HepG2 (cell line): ENCODE measurements around the gene PEX10. TPM values are rescaled to one million over a fixed set of nuclear protein-coding genes. Genes with fewer than 3 reads are reported as not detected.

Experiments used
- AGO2 ChIP-seq: fragments of 200-400 bp; formaldehyde crosslinking; optimal IDR thresholded peaks from 2 replicates; pipeline ENCODE3; 2017; ENCODE audit warnings: mild to moderate bottlenecking, low read depth, low read length, moderate library complexity
- AKNA ChIP-seq: sonication (generic); formaldehyde crosslinking; IDR thresholded peaks from 2 replicates; pipeline ENCODE4 v1.4.0; 2020; ENCODE audit warnings: missing genetic modification reagents, borderline replicate concordance
- ATF7-NPFF ChIP-seq: sonication (generic); formaldehyde crosslinking; IDR thresholded peaks from 2 replicates; pipeline ENCODE4 v1.8.1; 2023; ENCODE audit warnings: mild to moderate bottlenecking, low read depth, missing genetic modification reagents, moderate library complexity
- ELF4 ChIP-seq: sonication (generic); formaldehyde crosslinking; IDR thresholded peaks from 2 replicates; pipeline ENCODE4 v1.5.0; 2020; ENCODE audit warnings: missing genetic modification reagents, mild to moderate bottlenecking, moderate library complexity, borderline replicate concordance
- HNRNPUL1 ChIP-seq: fragments of 200-400 bp; formaldehyde crosslinking; IDR thresholded peaks from 2 replicates; pipeline ENCODE4 v1.6.1; 2017; ENCODE audit warnings: low read depth, mild to moderate bottlenecking, low read length, moderate library complexity
- HOXA9 ChIP-seq: sonication (generic); formaldehyde crosslinking; IDR thresholded peaks from 2 replicates; pipeline ENCODE4 v1.8.1; 2022; ENCODE audit warnings: missing genetic modification reagents, mild to moderate bottlenecking, moderate library complexity, borderline replicate concordance
- KLF12 ChIP-seq: sonication (generic); formaldehyde crosslinking; IDR thresholded peaks from 2 replicates; pipeline ENCODE4 v1.4.0; 2020; ENCODE audit warnings: missing genetic modification reagents, borderline replicate concordance
- SETDB1 ChIP-seq: sonication (generic); formaldehyde crosslinking; IDR thresholded peaks from 2 replicates; pipeline ENCODE4 v1.5.1; 2020; ENCODE audit warnings: missing genetic modification reagents, mild to moderate bottlenecking, borderline replicate concordance
- TBL1XR1 ChIP-seq: fragments of 150-350 bp; IDR thresholded peaks from 2 replicates; pipeline ENCODE4 v1.6.1; 2014; ENCODE audit warnings: borderline replicate concordance, low read length; ENCODE audit not compliant: partially characterized antibody
- U2AF2 ChIP-seq: fragments of 200-400 bp; formaldehyde crosslinking; IDR thresholded peaks from 2 replicates; pipeline ENCODE4 v1.6.1; 2017; ENCODE audit warnings: low read depth, mild to moderate bottlenecking, low read length
- ZNF335 ChIP-seq: sonication (generic); formaldehyde crosslinking; IDR thresholded peaks from 2 replicates; pipeline ENCODE4 v1.4.0; 2020; ENCODE audit warnings: missing genetic modification reagents
- ZNF350 ChIP-seq: sonication (generic); formaldehyde crosslinking; IDR thresholded peaks from 2 replicates; pipeline ENCODE4 v1.4.0; 2020; ENCODE audit warnings: mild to moderate bottlenecking, low read depth, missing genetic modification reagents, borderline replicate concordance
- ZNF543 ChIP-seq: sonication (generic); formaldehyde crosslinking; IDR thresholded peaks from 2 replicates; pipeline ENCODE4 v1.4.0; 2020; ENCODE audit warnings: mild to moderate bottlenecking, missing genetic modification reagents
- polyA plus RNA-seq, 8 experiments: library from polyadenylated mRNA; depleted of rRNA in 3 of 8; stranded (reverse) in 7 of 8; unstranded in 1 of 8; fragments of >200 nt; fragmentation: Illumina TruSeq in 4 of 8; extraction: Trizol in 4 of 8; gene quantifications; 2 replicates each; pipeline versions ENCODE4 v1.2.1 to v1.2.3, GENCODE V29; 2011 to 2016; ENCODE audit warnings: low read depth in 4 of 8, missing spikeins in 1 of 8, mixed read lengths in 1 of 8; ENCODE audit not compliant: insufficient read depth in 1 of 8
- total RNA-seq, 5 experiments: library from RNA; depleted of rRNA; stranded (reverse); fragments of >200 nt; fragmentation: Illumina TruSeq; extraction: Trizol; gene quantifications; 2 replicates each; pipeline ENCODE4 v1.2.3, GENCODE V29; 2016; ENCODE audit warnings: low read depth in 1 of 5
- TF ChIP-seq, protein P1 (sequence below), 2 experiments: sonication (generic) in 1 of 2; formaldehyde crosslinking in 1 of 2; IDR thresholded peaks; 2 replicates each; pipeline versions ENCODE4 v1.5.1 to v1.6.1; 2011 to 2020; ENCODE audit warnings: borderline replicate concordance in 1 of 2, low read depth in 1 of 2, low read length in 1 of 2, mild to moderate bottlenecking in 1 of 2, missing genetic modification reagents in 1 of 2, moderate library complexity in 1 of 2
- TF ChIP-seq, protein P2 (sequence below): sonication (generic); formaldehyde crosslinking; IDR thresholded peaks from 2 replicates; pipeline ENCODE4 v1.5.1; 2020; ENCODE audit warnings: mild to moderate bottlenecking, missing genetic modification reagents, borderline replicate concordance

PEX10 gene
- total and polyA plus RNA-seq, 2 of the 13 experiments (the other 11 are each of a cell fraction or from before 2014, with no cell fraction given) = 16.1 to 39.6 TPM

DNA sequence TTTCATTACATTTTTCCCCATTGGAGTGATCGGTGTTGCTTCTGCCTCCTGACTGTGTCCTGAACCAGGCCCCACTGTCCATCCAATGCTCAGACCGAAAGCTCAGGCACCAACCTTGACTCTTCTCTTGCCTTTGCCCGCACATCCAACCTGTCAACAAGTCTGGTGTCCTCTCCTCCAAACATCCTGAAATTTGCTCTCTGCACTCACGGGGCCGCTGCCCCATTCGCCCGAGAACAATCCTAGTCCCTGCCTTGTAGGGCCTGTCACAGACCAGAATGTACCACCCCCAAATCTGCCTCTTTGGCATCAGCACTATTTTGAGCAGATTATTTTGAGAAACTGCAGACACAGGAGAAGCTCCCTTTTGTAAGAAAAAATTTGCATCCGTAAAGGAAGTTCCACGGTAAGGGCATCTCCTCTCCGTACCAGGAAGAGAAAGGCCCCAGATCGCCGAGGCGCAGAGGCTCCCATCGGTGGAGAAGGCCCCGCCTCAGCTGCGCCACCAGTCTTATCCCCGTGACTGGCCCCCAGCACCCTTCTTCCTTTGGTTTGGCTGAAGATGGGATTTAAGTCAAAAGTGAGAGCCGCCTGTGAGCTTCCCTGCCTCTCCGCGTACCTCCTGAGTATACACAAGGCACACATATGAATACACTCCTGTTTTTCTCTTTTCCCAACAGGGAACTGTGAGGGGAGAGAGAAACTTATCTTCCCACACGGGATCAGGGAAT is 28.1 kb downstream of the PEX10 start (continued):
- TF ChIP-seq, protein P1, sequence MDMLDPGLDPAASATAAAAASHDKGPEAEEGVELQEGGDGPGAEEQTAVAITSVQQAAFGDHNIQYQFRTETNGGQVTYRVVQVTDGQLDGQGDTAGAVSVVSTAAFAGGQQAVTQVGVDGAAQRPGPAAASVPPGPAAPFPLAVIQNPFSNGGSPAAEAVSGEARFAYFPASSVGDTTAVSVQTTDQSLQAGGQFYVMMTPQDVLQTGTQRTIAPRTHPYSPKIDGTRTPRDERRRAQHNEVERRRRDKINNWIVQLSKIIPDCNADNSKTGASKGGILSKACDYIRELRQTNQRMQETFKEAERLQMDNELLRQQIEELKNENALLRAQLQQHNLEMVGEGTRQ (IDR thresholded peaks at IDR 0.05; ENCODE audit: low read depth, low read length) = no peak
- TF ChIP-seq, protein P1 (CRISPR knock-in tag; IDR thresholded peaks at IDR 0.05; ENCODE audit: borderline replicate concordance) = no peak
- no peak for TF ChIP-seq KLF12 (CRISPR knock-in tag)
- TF ChIP-seq HOXA9 (CRISPR knock-in tag) = no peak
- TF ChIP-seq TBL1XR1 = no peak
- TF ChIP-seq HNRNPUL1 = no peak
- TF ChIP-seq ATF7-NPFF (CRISPR knock-in tag) = no peak
- TF ChIP-seq, protein P2, sequence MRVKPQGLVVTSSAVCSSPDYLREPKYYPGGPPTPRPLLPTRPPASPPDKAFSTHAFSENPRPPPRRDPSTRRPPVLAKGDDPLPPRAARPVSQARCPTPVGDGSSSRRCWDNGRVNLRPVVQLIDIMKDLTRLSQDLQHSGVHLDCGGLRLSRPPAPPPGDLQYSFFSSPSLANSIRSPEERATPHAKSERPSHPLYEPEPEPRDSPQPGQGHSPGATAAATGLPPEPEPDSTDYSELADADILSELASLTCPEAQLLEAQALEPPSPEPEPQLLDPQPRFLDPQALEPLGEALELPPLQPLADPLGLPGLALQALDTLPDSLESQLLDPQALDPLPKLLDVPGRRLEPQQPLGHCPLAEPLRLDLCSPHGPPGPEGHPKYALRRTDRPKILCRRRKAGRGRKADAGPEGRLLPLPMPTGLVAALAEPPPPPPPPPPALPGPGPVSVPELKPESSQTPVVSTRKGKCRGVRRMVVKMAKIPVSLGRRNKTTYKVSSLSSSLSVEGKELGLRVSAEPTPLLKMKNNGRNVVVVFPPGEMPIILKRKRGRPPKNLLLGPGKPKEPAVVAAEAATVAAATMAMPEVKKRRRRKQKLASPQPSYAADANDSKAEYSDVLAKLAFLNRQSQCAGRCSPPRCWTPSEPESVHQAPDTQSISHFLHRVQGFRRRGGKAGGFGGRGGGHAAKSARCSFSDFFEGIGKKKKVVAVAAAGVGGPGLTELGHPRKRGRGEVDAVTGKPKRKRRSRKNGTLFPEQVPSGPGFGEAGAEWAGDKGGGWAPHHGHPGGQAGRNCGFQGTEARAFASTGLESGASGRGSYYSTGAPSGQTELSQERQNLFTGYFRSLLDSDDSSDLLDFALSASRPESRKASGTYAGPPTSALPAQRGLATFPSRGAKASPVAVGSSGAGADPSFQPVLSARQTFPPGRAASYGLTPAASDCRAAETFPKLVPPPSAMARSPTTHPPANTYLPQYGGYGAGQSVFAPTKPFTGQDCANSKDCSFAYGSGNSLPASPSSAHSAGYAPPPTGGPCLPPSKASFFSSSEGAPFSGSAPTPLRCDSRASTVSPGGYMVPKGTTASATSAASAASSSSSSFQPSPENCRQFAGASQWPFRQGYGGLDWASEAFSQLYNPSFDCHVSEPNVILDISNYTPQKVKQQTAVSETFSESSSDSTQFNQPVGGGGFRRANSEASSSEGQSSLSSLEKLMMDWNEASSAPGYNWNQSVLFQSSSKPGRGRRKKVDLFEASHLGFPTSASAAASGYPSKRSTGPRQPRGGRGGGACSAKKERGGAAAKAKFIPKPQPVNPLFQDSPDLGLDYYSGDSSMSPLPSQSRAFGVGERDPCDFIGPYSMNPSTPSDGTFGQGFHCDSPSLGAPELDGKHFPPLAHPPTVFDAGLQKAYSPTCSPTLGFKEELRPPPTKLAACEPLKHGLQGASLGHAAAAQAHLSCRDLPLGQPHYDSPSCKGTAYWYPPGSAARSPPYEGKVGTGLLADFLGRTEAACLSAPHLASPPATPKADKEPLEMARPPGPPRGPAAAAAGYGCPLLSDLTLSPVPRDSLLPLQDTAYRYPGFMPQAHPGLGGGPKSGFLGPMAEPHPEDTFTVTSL (CRISPR knock-in tag) = no peak
- TF ChIP-seq U2AF2 = no peak
- no peak for TF ChIP-seq ZNF335 (CRISPR knock-in tag)
- no peak for TF ChIP-seq ZNF350
- TF ChIP-seq AKNA (CRISPR knock-in tag) = no peak
- no peak for TF ChIP-seq SETDB1 (CRISPR knock-in tag)
- TF ChIP-seq AGO2 = no peak
- no peak for TF ChIP-seq ELF4 (CRISPR knock-in tag)
- TF ChIP-seq ZNF543 (CRISPR knock-in tag) = no peak
